ENCODE results near the gene RGP1.

GRCh38 chr9:35743880-35744518 is 5.1 kb upstream of the RGP1 start:
- no peak for TF ChIP-seq CTCF (optimal IDR thresholded peaks at IDR 0.05 in 1 of 3, IDR thresholded peaks at IDR 0.05 in 1 of 3, conservative IDR thresholded peaks at IDR 0.05 in 1 of 3; ENCODE audit: extremely low read depth in 1 of 3, insufficient read depth in 2 of 3, low read length in 3 of 3)
- TF ChIP-seq EZH2 (IDR thresholded peaks at IDR 0.05; ENCODE audit: low read length), result no peak

Measured in keratinocyte (primary cell).